GM19099 (cell line): ENCODE measurements around the gene DNAJB14.

Source experiments
- POLR2A ChIP-seq: IDR thresholded peaks from 3 replicates; pipeline ENCODE4 v1.6.1; 2011; ENCODE audit warnings: low read depth; ENCODE audit not compliant: insufficient read length; ENCODE audit errors: extremely low read depth

The DNAJB14 gene

DNA sequence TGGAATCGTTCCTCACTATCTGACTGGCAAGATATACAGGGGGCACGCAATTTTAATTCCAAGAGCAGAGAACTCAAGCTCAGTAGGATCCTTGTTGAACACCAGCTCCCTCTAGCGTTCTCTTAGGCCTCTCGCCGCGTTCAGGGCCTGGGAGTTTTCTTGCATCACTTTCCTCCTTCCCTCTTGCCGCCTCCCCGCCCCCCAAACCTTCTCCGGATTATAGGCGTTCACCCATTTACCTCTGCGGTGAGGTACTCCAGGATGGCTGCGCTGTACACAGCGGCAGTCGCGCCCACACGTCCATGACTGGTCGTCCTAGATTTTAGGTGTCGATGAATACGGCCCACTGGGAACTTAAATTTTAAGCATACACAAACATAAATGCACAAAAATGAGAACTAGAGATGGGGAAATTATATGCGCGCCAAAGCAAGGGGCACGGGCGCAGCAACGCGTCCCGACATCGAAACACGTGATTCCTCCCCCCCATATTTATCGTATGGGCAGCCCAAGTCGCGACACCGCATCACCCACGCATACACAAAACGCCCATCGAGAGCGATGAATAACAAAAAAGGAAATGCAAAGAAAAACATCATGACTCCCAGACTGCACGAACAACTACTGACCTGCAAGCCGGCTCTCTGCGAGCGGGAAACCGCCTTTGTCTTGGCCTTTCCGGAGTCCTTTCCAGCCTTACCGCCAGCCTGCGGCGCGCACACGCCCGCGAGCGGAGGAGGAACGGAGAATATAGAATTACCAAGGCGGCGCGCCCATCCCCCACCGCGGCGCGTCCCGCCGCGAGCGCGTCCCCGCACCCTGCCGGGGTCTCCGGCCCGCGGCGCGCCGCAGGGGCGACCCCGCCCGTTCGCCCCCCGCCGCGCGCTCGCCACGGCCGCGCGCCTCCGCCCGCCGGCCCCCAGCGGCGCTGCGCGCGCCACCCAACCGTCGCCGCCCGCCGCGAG is 2.9 kb upstream of the DNAJB14 start:
- TF ChIP-seq POLR2A, result no peak

DNA sequence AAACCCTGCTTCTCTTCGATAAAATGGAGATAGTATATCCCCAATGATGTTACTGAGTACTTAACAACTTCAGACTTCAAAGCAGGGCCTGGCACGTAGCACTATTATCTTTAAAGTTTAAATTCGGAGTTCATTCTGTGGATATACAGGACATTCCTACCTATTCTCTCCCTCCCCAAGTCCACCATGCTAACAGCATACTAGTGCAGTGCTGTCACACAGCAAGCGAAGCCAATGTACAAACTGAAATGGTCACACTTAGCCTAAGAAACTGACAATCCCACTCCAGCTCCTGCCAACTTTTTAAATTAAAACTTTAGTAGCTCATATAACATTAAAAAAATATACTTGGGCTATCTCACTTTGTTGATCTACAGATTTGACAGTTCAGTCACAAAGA is 1.2 kb upstream of the DNAJB14 start:
- no peak for TF ChIP-seq POLR2A

DNA sequence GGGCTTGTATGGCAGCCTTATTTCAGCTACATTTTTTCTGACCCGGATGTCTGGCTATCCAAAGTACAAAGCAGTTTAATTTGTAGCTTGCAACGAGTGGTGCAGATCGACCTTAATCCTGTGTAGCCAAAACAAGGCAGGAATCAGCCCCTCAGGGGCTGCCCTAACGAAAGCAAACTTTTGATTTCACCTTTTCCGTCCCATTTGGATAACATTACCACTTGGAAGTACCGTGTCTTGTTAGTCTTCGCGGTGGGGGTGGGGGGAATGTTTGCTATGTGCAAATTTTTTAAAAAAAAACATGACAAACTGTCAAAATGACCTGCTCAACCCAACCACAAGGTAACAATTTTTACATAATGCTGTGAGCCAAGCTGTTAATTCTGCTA is 766 bp upstream of the DNAJB14 start:
- TF ChIP-seq POLR2A, result no peak

GRCh38 chr4:99945718-99946355 is 581 bp downstream of the DNAJB14 start:
- no peak for TF ChIP-seq POLR2A

DNA sequence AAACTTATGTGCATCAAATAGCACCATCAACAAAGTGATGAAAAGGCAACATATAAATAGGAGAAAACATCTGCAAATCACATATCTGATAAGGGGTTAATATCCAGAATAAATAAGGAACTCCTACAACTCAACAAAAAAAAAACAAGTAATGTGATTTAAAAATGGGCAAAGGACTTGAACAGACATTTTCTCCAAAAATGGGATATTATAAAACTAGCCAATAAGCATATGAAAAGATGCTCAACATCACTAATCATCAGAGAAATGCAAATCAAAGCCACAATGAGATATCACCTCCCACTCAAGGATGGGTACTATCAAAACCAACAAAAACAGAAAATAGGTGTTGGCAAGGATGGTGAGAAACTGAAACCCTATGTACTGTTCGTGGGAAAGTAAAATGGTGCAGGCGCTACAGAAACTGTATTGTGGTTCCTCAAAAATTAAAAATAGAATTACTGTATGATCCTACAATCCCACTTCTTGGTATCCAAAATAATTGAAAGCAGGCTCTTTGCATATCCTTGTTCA is 2.4 kb downstream of the DNAJB14 start:
- TF ChIP-seq POLR2A, result no peak

GRCh38 chr4:99938243-99938753 is 8.1 kb downstream of the DNAJB14 start:
- no peak for TF ChIP-seq POLR2A

DNA sequence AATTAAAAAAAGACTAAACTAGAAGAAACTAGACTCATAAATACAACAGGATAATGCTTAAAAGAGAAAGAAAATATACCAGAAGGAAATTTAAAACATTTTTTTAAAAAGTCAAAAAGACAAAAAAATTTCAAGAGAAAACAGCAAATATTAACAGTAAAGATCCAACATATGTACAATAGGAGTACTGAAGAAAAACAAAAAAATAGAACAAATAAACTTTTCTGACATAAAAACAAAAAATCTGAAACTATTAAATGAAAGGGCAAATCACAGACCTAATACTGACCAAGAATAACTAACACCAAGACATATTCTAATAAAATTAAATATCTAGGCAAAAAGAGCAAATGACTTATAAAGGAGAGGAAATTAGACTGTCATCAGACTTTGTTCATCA is 11.5 kb downstream of the DNAJB14 start:
- TF ChIP-seq POLR2A, result no peak

DNA sequence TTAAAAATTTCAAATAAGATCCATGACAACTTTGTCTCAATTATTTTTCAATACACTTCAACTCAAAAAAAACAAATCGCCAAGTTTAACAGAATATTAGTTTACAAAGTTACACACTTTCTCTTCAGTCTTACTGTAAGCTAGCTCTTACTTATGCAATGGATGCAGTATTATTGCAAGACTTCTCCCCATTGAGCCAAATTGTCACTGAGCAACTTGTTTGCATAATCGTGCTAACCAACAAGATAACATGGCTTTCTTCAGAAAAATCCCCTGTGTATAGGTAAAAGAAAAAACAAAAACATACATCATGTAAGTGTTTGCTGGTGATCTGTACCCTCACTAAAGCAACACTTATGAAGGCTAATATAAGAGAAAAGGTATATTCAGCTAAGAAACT is 18.9 kb downstream of the DNAJB14 start:
- no peak for TF ChIP-seq POLR2A

DNA sequence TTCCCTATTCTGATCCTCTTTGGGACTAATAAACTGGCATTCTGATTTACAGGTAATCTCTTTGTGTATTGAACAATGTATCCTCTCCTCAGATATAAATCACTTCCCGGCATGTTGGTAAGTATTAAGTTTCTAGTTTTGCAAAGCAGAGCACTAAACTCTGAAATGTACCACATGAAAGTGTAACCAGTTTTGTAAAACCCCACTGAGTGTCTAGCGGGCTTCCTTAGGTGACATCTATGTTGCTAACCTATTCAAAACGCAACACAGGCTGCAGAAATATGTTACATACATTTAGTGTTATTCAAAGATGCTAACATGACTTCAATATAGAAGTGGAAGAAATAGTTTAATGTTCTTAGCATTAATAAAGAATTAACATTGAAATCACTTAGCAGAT is 25.2 kb downstream of the DNAJB14 start:
- TF ChIP-seq POLR2A, result no peak

GRCh38 chr4:99918656-99919055 is 27.8 kb downstream of the DNAJB14 start:
- TF ChIP-seq POLR2A, result no peak

DNA sequence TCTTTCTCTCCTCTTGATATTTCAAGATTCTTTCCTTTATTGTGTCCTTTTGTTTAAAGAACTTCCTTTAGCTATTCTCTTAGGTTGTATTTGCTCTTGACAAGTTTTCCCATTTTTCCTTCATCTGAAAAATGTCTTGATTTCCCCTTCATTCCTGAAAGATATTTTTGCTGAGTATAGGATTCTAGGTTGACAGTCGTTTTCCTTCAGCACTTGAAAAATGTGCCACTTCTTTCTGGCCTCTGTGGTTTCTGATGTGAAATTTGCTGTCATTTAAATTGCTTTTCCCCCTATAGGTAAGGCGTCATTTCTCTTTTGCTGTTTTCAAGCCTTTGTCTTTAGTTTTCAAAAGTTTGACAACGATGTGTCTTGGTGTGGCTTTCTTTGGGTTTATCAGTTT is 28.8 kb downstream of the DNAJB14 start:
- no peak for TF ChIP-seq POLR2A

DNA sequence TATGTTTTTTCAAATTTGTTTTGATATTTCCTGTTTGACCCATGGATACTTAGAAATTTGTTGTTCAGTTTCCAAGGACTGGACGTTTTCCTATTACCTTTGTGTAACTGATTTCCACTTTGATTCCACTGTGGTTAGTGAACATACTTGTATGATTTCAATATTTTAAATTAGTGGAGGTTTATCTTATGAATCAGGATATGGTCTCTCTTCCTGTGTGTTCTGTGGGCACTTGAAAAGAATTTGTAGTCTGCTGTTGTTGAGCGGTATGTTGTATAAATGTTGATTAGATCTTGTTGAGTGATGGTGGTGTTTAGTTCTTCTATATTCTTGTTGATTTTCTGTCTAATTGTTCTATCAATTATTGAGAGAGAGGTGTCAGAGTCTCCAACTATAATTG is 31.0 kb downstream of the DNAJB14 start:
- TF ChIP-seq POLR2A, result no peak

- TF ChIP-seq POLR2A, result no peak
Observed at GRCh38 chr4:99894998-99895397, 51.4 kb downstream of the DNAJB14 start.

GRCh38 chr4:99894161-99894997 is 52.0 kb downstream of the DNAJB14 start, which contains the start of gene LAMTOR3:
Gene LAMTOR3 (minus strand): TSS chr4:99894427. CDS start chr4:99893963, 464 bp downstream.
- peak; percentile 73 for TF ChIP-seq POLR2A

DNA sequence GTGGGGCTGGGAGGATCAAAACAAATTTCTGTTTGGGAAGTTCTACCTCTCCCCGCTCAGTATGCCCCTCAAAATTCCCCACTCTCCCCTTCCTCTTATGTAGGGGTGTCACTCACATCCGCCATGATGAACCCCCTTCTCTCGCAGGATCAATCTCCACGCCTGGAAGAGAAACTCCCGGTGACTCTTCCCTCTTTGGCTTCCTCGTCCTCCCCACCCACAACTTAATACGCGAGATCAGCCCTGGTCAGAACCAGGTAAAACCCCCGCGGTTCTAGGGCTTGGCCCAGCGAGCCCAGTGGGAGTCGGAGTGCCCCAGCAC is 52.6 kb downstream of the DNAJB14 start:
- no peak for TF ChIP-seq POLR2A

DNA sequence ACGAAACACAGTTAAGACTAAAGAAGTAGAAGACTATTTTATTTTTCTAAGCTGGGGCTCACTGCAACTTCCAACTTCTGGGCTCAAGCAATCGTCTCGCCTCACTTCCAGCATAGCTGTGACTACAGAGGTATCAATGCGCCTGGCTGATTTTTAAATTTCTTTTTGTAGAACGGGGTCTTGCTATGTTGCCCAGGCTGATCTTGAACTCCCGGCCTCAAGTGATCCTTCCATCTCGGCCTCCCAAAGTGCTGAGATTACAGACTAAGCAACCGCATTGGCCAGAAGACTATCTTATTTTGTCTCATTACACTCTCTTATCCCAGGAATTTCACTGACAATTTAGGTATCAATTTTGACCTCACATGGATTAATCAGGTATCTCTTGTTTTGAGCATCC is 53.4 kb downstream of the DNAJB14 start:
- no peak for TF ChIP-seq POLR2A

- no peak for TF ChIP-seq POLR2A
Observed at GRCh38 chr4:99891351-99891750, 55.1 kb downstream of the DNAJB14 start.
